GM10266 (cell line): ENCODE measurements around the gene MINK1.
"Not testable (repeated sequence)": the region's sequence is repeated elsewhere in the genome, so short reads cannot be mapped to it uniquely, and the experiment has no call there.

ENCODE experiments used
- DNase-seq: peaks from one replicate; pipeline ENCODE4 v3.0.0; 2012; ENCODE audit errors: extremely low spot score
- CTCF ChIP-seq: IDR thresholded peaks from 2 replicates; pipeline ENCODE4 v1.5.1; 2012; ENCODE audit warnings: mild to moderate bottlenecking, low read depth; ENCODE audit not compliant: control insufficient read depth, insufficient read depth; ENCODE audit errors: missing control alignments

MINK1 gene

GRCh38 chr17:4850246-4850645 is 17.1 kb downstream of the MINK1 start:
- no peak for DNase-seq
- TF ChIP-seq CTCF: no peak

- TF ChIP-seq CTCF: no peak
These were observed 17.9 kb downstream of the MINK1 start for GRCh38 chr17:4851084-4851483.

GRCh38 chr17:4852567-4853207 is 19.5 kb downstream of the MINK1 start:
- DNase-seq: no peak
- no peak for TF ChIP-seq CTCF

More at GRCh38 chr17:4851084-4851483, 17.9 kb downstream of the MINK1 start:
- DNase-seq: no peak

GRCh38 chr17:4853208-4853671 is 20.1 kb downstream of the MINK1 start:
- DNase-seq: no peak
- TF ChIP-seq CTCF: no peak

- no peak for TF ChIP-seq CTCF
- no peak for DNase-seq
These were observed 21.1 kb downstream of the MINK1 start for GRCh38 chr17:4854111-4854681.

GRCh38 chr17:4856271-4856936 is 23.3 kb downstream of the MINK1 start:
- TF ChIP-seq CTCF: no peak
- DNase-seq: no peak

- no peak for DNase-seq
- TF ChIP-seq CTCF: no peak
These were observed 23.8 kb downstream of the MINK1 start for GRCh38 chr17:4856937-4857314.

- DNase-seq: not testable (repeated sequence)
These were observed 24.2 kb downstream of the MINK1 start for GRCh38 chr17:4857347-4857746.
